Neural cell (in vitro differentiated cells): ENCODE results near the gene PERM1. TPM values are rescaled to one million over a fixed set of nuclear protein-coding genes. Genes with fewer than 3 reads are reported as not detected.

Experiments
- H2AFZ ChIP-seq: fragments of 200-600, 300-800 bp; sonication (generic), shearing (Covaris generic); 2 replicates; pipeline ENCODE4 v1.6.0; 2014; ENCODE audit warnings: low read depth, mild to moderate bottlenecking, antibody characterized with exemption, low read length, moderate library complexity
- H3F3A ChIP-seq: fragments of 200-600 bp; shearing (Covaris generic); 2 replicates; pipeline ENCODE4 v1.6.1; 2016; ENCODE audit warnings: mild to moderate bottlenecking, moderate library complexity, mixed read lengths, antibody characterized with exemption, low read length; ENCODE audit not compliant: insufficient read depth, poor library complexity, severe bottlenecking
- H3K27ac ChIP-seq: fragments of 200-600, 300-800 bp; sonication (generic), shearing (Covaris generic); 2 replicates; pipeline ENCODE4 v1.5.1; 2014; ENCODE audit warnings: mild to moderate bottlenecking, low read length, moderate library complexity
- H3K27me3 ChIP-seq: fragments of 300-800, 200-600 bp; sonication (generic), shearing (Covaris generic); 2 replicates; pipeline ENCODE4 v1.6.0; 2014; ENCODE audit warnings: mild to moderate bottlenecking, low read depth, low read length, moderate library complexity; ENCODE audit not compliant: insufficient read depth
- H3K36me3 ChIP-seq: fragments of 300-800, 200-600 bp; sonication (generic), shearing (Covaris generic); 2 replicates; pipeline ENCODE4 v1.5.1; 2014; ENCODE audit warnings: mild to moderate bottlenecking, antibody characterized with exemption, low read length, moderate library complexity; ENCODE audit not compliant: insufficient read depth
- H3K4me2 ChIP-seq: fragments of 300-800, 200-600 bp; sonication (generic), shearing (Covaris generic); 2 replicates; pipeline ENCODE4 v1.6.0; 2014; ENCODE audit warnings: mild to moderate bottlenecking, low read length
- H3K4me3 ChIP-seq: fragments of 300-800, 200-600 bp; sonication (generic), shearing (Covaris generic); 2 replicates; pipeline ENCODE4 v1.5.1; 2014; ENCODE audit warnings: mild to moderate bottlenecking, low read length, moderate library complexity
- H3K79me2 ChIP-seq: fragments of 200-600 bp; shearing (Covaris generic); replicated peaks from 2 replicates; pipeline ENCODE4 v1.6.0; 2014; ENCODE audit warnings: mild to moderate bottlenecking, low read length, moderate library complexity; ENCODE audit not compliant: insufficient read depth
- H3K9ac ChIP-seq: fragments of 300-800, 200-600 bp; sonication (generic), shearing (Covaris generic); 2 replicates; pipeline ENCODE4 v1.6.1; 2016; ENCODE audit warnings: mild to moderate bottlenecking, low read length, mixed read lengths
- H3K9me2 ChIP-seq: fragments of 200-600 bp; shearing (Covaris generic); 2 replicates; pipeline ENCODE4 v1.6.1; 2016; ENCODE audit warnings: mild to moderate bottlenecking, low read length, mixed read lengths; ENCODE audit not compliant: insufficient read depth
- H3K9me3 ChIP-seq: fragments of 200-600, 300-800 bp; sonication (generic), shearing (Covaris generic); 2 replicates; pipeline ENCODE4 v1.6.1; 2016; ENCODE audit warnings: mild to moderate bottlenecking, mixed run types, low read length, moderate library complexity, mixed read lengths
- H4K20me1 ChIP-seq: fragments of 200-600 bp; shearing (Covaris generic); 2 replicates; pipeline ENCODE4 v1.6.1; 2016; ENCODE audit warnings: mild to moderate bottlenecking, mixed run types; ENCODE audit not compliant: insufficient read depth
- CTCF ChIP-seq: fragments of 450-650 bp; IDR thresholded peaks from 2 replicates; pipeline ENCODE4 v1.5.1; 2014; ENCODE audit warnings: antibody characterized with exemption, mild to moderate bottlenecking, moderate library complexity; ENCODE audit not compliant: poor library complexity, severe bottlenecking
- EP300 ChIP-seq: fragments of 450-650 bp; conservative IDR thresholded peaks from 2 replicates; pipeline ENCODE4 v1.6.1; 2014; ENCODE audit warnings: antibody characterized with exemption, mild to moderate bottlenecking, moderate library complexity; ENCODE audit not compliant: poor library complexity, severe bottlenecking
- EZH2 ChIP-seq: fragments of 200-600, 300-800 bp; shearing (Covaris generic), sonication (generic); IDR thresholded peaks from 2 replicates; pipeline ENCODE4 v1.6.1; 2014; ENCODE audit warnings: antibody characterized with exemption, low read length, borderline replicate concordance, mild to moderate bottlenecking; ENCODE audit not compliant: insufficient read depth, poor library complexity, severe bottlenecking
- MXI1 ChIP-seq: fragments of 450-650 bp; conservative IDR thresholded peaks from 2 replicates; pipeline ENCODE4 v1.6.1; 2014; ENCODE audit warnings: antibody characterized with exemption, mild to moderate bottlenecking; ENCODE audit not compliant: poor library complexity, severe bottlenecking
- POLR2AphosphoS5 ChIP-seq: IDR thresholded peaks from 2 replicates; pipeline ENCODE4 v1.6.1; 2012
- RAD21 ChIP-seq: fragments of 450-650 bp; conservative IDR thresholded peaks from 2 replicates; pipeline ENCODE4 v1.6.1; 2014; ENCODE audit warnings: antibody characterized with exemption, mild to moderate bottlenecking, moderate library complexity
- SMC3 ChIP-seq: fragments of 450-650 bp; conservative IDR thresholded peaks from 2 replicates; pipeline ENCODE4 v1.6.1; 2014; ENCODE audit warnings: antibody characterized with exemption, mild to moderate bottlenecking, moderate library complexity; ENCODE audit not compliant: poor library complexity
- TAF1 ChIP-seq: IDR thresholded peaks from 2 replicates; pipeline ENCODE4 v1.6.1; 2012; ENCODE audit warnings: low read depth
- polyA plus RNA-seq: library from polyadenylated mRNA; depleted of rRNA; stranded (reverse); fragments of >200 nt; gene quantifications from 2 replicates; pipeline ENCODE4 v1.2.3, GENCODE V29; 2014
- TF ChIP-seq, protein P1 (sequence below): IDR thresholded peaks from 2 replicates; pipeline ENCODE4 v1.6.1; 2012; ENCODE audit warnings: borderline replicate concordance

PERM1 gene
- polyA plus RNA-seq, 1 donor from 2014 or later = not detected

GRCh38 chr1:934991-935750 lies 46.7 kb downstream of the PERM1 start:
- Histone ChIP-seq H3K9me2 (no peaks in the 10 kb centered on the region), H3K79me2 (no peaks in the 10 kb centered on the region), H3K9me3 (no peaks in the 10 kb centered on the region), H3K36me3 (no peaks in the 10 kb centered on the region), H3K4me2 (no peak overlapping the region), H3K4me3 (peak overlapping the region; percentile 34), H3F3A (no peaks in the 10 kb centered on the region), H3K27ac (no peak overlapping the region), H3K9ac (peak overlapping the region; percentile 26), H3K27me3 (peaks cover 46% of the 10 kb centered on the region), H2AFZ (no peak overlapping the region), H4K20me1 (no peaks in the 10 kb centered on the region)
- TF ChIP-seq MXI1 (peak; percentile 22), EZH2 (no peak)

- H3K27ac ChIP-seq = no peak overlapping the region
These were observed 48.3 kb downstream of the PERM1 start for GRCh38 chr1:933603-933940.

GRCh38 chr1:932776-933602 lies 48.9 kb downstream of the PERM1 start:
- no peak overlapping the region for H3K27ac ChIP-seq
- H3K36me3 ChIP-seq = no peaks in the 10 kb centered on the region
- H3K27me3 ChIP-seq = peaks cover 51% of the 10 kb centered on the region
- H4K20me1 ChIP-seq = no peaks in the 10 kb centered on the region
- no peak overlapping the region for H3K4me2 ChIP-seq
- no peak overlapping the region for H3K4me3 ChIP-seq
- H3K9me2 ChIP-seq = no peaks in the 10 kb centered on the region
- H3K9me3 ChIP-seq = no peaks in the 10 kb centered on the region
- no peaks in the 10 kb centered on the region for H3K79me2 ChIP-seq
- TF ChIP-seq, protein P1, sequence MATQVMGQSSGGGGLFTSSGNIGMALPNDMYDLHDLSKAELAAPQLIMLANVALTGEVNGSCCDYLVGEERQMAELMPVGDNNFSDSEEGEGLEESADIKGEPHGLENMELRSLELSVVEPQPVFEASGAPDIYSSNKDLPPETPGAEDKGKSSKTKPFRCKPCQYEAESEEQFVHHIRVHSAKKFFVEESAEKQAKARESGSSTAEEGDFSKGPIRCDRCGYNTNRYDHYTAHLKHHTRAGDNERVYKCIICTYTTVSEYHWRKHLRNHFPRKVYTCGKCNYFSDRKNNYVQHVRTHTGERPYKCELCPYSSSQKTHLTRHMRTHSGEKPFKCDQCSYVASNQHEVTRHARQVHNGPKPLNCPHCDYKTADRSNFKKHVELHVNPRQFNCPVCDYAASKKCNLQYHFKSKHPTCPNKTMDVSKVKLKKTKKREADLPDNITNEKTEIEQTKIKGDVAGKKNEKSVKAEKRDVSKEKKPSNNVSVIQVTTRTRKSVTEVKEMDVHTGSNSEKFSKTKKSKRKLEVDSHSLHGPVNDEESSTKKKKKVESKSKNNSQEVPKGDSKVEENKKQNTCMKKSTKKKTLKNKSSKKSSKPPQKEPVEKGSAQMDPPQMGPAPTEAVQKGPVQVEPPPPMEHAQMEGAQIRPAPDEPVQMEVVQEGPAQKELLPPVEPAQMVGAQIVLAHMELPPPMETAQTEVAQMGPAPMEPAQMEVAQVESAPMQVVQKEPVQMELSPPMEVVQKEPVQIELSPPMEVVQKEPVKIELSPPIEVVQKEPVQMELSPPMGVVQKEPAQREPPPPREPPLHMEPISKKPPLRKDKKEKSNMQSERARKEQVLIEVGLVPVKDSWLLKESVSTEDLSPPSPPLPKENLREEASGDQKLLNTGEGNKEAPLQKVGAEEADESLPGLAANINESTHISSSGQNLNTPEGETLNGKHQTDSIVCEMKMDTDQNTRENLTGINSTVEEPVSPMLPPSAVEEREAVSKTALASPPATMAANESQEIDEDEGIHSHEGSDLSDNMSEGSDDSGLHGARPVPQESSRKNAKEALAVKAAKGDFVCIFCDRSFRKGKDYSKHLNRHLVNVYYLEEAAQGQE = no peak
- TF ChIP-seq SMC3 = no peak
- TF ChIP-seq TAF1 = no peak
- no peak for TF ChIP-seq POLR2AphosphoS5
- TF ChIP-seq CTCF = no peak
- no peak for TF ChIP-seq EP300
- TF ChIP-seq EZH2 = no peak
- no peak for TF ChIP-seq RAD21
- TF ChIP-seq MXI1 = no peak
- no peak overlapping the region for H2AFZ ChIP-seq
- no peaks in the 10 kb centered on the region for H3F3A ChIP-seq
- H3K9ac ChIP-seq = no peak overlapping the region

More at GRCh38 chr1:933603-933940, 48.3 kb downstream of the PERM1 start:
- Histone ChIP-seq H2AFZ (no peak overlapping the region), H3K9me2 (no peaks in the 10 kb centered on the region), H4K20me1 (no peaks in the 10 kb centered on the region), H3K9me3 (no peaks in the 10 kb centered on the region), H3K36me3 (no peaks in the 10 kb centered on the region), H3K79me2 (no peaks in the 10 kb centered on the region), H3K4me2 (no peak overlapping the region), H3K9ac (no peak overlapping the region), H3K27me3 (peaks cover 49% of the 10 kb centered on the region), H3F3A (no peaks in the 10 kb centered on the region), H3K4me3 (no peak overlapping the region)
- TF ChIP-seq EP300 (no peak), POLR2AphosphoS5 (no peak), EZH2 (no peak), CTCF (no peak)
